ENCODE data around the gene CAMK1D. TPM values are rescaled to one million over a fixed set of nuclear protein-coding genes. Genes with fewer than 3 reads are reported as not detected.

CAMK1D gene
- total and polyA plus RNA-seq, 2 of the 8 experiments (the other 6 are each of a cell fraction or from before 2014, with no cell fraction given) = 3.5 to 10.6 TPM

DNA sequence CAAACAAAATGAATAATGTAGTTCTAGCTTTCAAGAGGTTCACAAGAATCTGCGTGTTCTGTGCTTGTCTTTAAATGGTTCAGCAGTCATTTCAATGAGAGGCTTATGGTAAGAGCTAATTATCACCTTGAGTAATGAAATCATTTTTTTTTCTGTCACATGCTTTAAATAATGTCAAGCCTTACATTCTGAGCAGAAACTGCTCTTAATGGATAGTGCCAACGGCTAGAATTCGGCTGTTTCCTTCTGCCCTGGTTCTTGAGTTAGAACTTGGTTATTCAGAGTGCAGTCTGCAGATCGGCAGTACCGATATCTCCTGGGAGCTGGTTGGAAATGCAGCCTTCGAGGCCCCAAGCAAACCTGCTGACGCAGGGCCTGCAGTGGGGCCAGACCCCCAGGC, 316.2 kb downstream of the CAMK1D start:
- H3K79me1 ChIP-seq (ENCODE audit: low read depth, low read length) = no peaks in the 10 kb centered on the region
- H2BK20ac ChIP-seq (ENCODE audit: low read length) = no peak overlapping the region
- no peaks in the 10 kb centered on the region for H3K23me2 ChIP-seq (ENCODE audit: low read depth, low read length)
- no peaks in the 10 kb centered on the region for H3K79me2 ChIP-seq (ENCODE audit: control insufficient read depth in 1 of 2, insufficient read depth in 2 of 2, low read length in 2 of 2)
- H2BK15ac ChIP-seq (ENCODE audit: low read length) = no peak overlapping the region
- H3K4me1 ChIP-seq (replicated peaks in 1 of 4; ENCODE audit: control insufficient read depth in 3 of 4, insufficient read depth in 4 of 4, low read length in 3 of 4) = no peaks in the 10 kb centered on the region
- H4K8ac ChIP-seq (ENCODE audit: extremely low read depth, insufficient read depth, low read length) = no peak overlapping the region
- no peak overlapping the region for H2AFZ ChIP-seq (ENCODE audit: low read length)
- POLR2A ChIA-PET (ENCODE audit: partially characterized antibody) = interaction anchor here (0.7 kb wide), 1 partner anchor 425 kb away, joined by 3 read pairs; no protein-coding TSS in a partner anchor
- no peaks in the 10 kb centered on the region for H4K20me1 ChIP-seq (replicated peaks in 1 of 2; ENCODE audit: control insufficient read depth in 1 of 2, insufficient read depth in 2 of 2, low read length in 2 of 2)
- DNase-seq (ENCODE audit: low read depth in 1 of 2, low spot score in 2 of 2) = no peak
- no peak overlapping the region for H3K14ac ChIP-seq (ENCODE audit: insufficient read length)
- no peak overlapping the region for H4K91ac ChIP-seq (replicated peaks; ENCODE audit: insufficient read length, low read length)
- CTCF ChIA-PET (ENCODE audit: partially characterized antibody) = interaction anchor here (0.6 to 3.0 kb wide), 6 partner anchors 9 to 128 kb away, joined by 3 to 29 read pairs (median 3); no protein-coding TSS in a partner anchor
- H3K36me3 ChIP-seq (ENCODE audit: control insufficient read depth in 2 of 4, insufficient read depth in 4 of 4, low read length in 3 of 4) = no peaks in the 10 kb centered on the region
- H3K27ac ChIP-seq (ENCODE audit: low read depth, low read length) = no peak overlapping the region
- H3K23ac ChIP-seq (ENCODE audit: insufficient read length) = no peak overlapping the region
- H2AK5ac ChIP-seq (ENCODE audit: low read depth, low read length) = no peak overlapping the region
- no peak overlapping the region for H3K4me3 ChIP-seq (ENCODE audit: extremely low read depth in 1 of 4, insufficient read depth in 2 of 4, low read depth in 3 of 4, low read length in 4 of 4)
- FAIRE-seq = no peak
- WGBS, 2 experiments (ENCODE audit: extremely low coverage in 1 of 2, insufficient coverage in 1 of 2, insufficient read length in 1 of 2, insufficient replicate concordance in 2 of 2, low coverage in 1 of 2, low lambda C conversion rate in 2 of 2, missing lambda C conversion rate in 1 of 2) = 74% methylated on average over 7 of the region's 7 CpGs; no CpG with 5 or more reads in 1 of the 2 experiments
- H3K56ac ChIP-seq (replicated peaks; ENCODE audit: insufficient read length, low read depth, low read length) = no peak overlapping the region
- no peak overlapping the region for H3K4me2 ChIP-seq (ENCODE audit: insufficient read depth in 1 of 2, low read depth in 2 of 2, low read length in 2 of 2)
- TF ChIP-seq PHF8 (conservative IDR thresholded peaks at IDR 0.05; ENCODE audit: low read depth, low read length) (no peak), RNF2 (IDR thresholded peaks at IDR 0.05; ENCODE audit: borderline replicate concordance, low read depth, low read length, missing control alignments, poor library complexity, severe bottlenecking) (no peak), NANOG (IDR thresholded peaks at IDR 0.05; ENCODE audit: insufficient read depth, low read depth, low read length, poor library complexity, severe bottlenecking) (no peak), KDM4A (IDR thresholded peaks at IDR 0.05; ENCODE audit: low read depth, low read length, severe bottlenecking) (no peak), TAF1 (IDR thresholded peaks at IDR 0.05; ENCODE audit: low read depth, low read length) (no peak), EZH2 (IDR thresholded peaks at IDR 0.05; ENCODE audit: low read depth, low read length, severe bottlenecking) (no peak), BRCA1 (IDR thresholded peaks at IDR 0.05; ENCODE audit: low read depth, low read length) (no peak), HDAC6 (IDR thresholded peaks at IDR 0.05; ENCODE audit: low read depth, low read length) (no peak)
- H2BK5ac ChIP-seq (ENCODE audit: low read depth, low read length) = no peak overlapping the region
- peaks cover 0 to 1% (median 0%) of the 10 kb centered on the region in 4 experiments; a peak in 1 of 7 replicates for H3K27me3 ChIP-seq (replicated peaks in 1 of 4; ENCODE audit: control insufficient read depth in 3 of 4, extremely low read depth in 1 of 4, insufficient read depth in 3 of 4, low read length in 3 of 4)
- H4K5ac ChIP-seq (ENCODE audit: insufficient read length, low read depth, low read length) = no peak overlapping the region
- no peak overlapping the region for H2BK120ac ChIP-seq (replicated peaks; ENCODE audit: low read depth, low read length)
- H3K9me3 ChIP-seq (ENCODE audit: insufficient read depth in 2 of 2, low read depth in 1 of 2, low read length in 1 of 2) = no peaks in the 10 kb centered on the region
- no peak overlapping the region for H3K4ac ChIP-seq (replicated peaks; ENCODE audit: insufficient read length, low read depth, low read length)
- H3K18ac ChIP-seq (ENCODE audit: extremely low read depth, low read length) = no peak overlapping the region
- H2BK12ac ChIP-seq (ENCODE audit: low read depth, low read length) = no peak overlapping the region
- H3K9ac ChIP-seq (replicated peaks in 1 of 4; ENCODE audit: extremely low read depth in 1 of 4, low read depth in 3 of 4, low read length in 3 of 4) = no peak overlapping the region

Data from H1 (cell line).